Keratinocyte (primary cell): ENCODE measurements around the gene PSMC4.

Experiments
- EZH2 ChIP-seq: IDR thresholded peaks from one replicate; pipeline ENCODE4 v1.6.1; 2012; ENCODE audit warnings: inconsistent platforms, mild to moderate bottlenecking, low read length, moderate library complexity
- TF ChIP-seq, protein P1 (sequence below), 3 experiments: IDR thresholded peaks in 1 of 3; conservative IDR thresholded peaks in 1 of 3; optimal IDR thresholded peaks in 1 of 3; 2 replicates in 2 of 3; 3 replicates in 1 of 3; pipeline versions ENCODE3 to v1.5.1; 2011; ENCODE audit warnings: low read length in 3 of 3, mild to moderate bottlenecking in 3 of 3, moderate library complexity in 2 of 3, control low read depth in 1 of 3, inconsistent platforms in 1 of 3; ENCODE audit not compliant: insufficient read depth in 2 of 3; ENCODE audit errors: extremely low read depth in 1 of 3

DNA sequence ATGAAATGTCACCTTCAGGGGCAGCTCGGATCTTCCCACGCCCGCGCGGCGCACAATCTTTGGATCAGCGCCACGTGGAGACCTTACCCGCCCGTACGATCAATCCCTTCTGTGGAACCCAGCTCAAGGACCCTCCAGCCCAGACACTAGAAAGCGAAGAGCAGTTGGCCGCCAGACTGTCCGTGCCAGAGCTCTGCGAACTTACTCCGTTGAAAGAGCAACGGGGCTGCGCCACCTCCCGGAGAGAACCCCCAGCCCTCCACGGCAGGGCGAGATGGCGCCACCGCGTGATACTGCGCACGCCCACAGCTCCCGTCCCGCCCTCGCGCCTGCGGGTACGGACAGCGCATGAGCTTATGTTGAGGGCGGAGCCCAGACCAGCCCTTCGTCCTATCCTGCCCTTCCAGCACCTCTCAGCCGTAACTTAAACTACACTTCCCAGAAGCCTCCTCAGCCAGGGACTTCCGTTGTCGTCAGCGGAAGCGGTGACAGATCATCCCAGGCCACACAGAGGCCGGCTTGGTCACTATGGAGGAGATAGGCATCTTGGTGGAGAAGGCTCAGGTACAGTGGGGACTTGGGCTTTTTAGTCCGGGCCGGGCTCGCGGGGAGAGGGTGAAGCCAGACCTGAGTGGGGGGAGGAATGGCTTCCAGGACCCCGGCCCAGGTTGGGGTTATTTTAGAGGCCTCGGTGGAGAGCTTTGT is at the start of gene PSMC4:
- TF ChIP-seq, protein P1, sequence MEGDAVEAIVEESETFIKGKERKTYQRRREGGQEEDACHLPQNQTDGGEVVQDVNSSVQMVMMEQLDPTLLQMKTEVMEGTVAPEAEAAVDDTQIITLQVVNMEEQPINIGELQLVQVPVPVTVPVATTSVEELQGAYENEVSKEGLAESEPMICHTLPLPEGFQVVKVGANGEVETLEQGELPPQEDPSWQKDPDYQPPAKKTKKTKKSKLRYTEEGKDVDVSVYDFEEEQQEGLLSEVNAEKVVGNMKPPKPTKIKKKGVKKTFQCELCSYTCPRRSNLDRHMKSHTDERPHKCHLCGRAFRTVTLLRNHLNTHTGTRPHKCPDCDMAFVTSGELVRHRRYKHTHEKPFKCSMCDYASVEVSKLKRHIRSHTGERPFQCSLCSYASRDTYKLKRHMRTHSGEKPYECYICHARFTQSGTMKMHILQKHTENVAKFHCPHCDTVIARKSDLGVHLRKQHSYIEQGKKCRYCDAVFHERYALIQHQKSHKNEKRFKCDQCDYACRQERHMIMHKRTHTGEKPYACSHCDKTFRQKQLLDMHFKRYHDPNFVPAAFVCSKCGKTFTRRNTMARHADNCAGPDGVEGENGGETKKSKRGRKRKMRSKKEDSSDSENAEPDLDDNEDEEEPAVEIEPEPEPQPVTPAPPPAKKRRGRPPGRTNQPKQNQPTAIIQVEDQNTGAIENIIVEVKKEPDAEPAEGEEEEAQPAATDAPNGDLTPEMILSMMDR (optimal IDR thresholded peaks at IDR 0.05 in 1 of 3, IDR thresholded peaks at IDR 0.05 in 1 of 3, conservative IDR thresholded peaks at IDR 0.05 in 1 of 3; ENCODE audit: extremely low read depth in 1 of 3, insufficient read depth in 2 of 3, low read length in 3 of 3), result peak; percentile 69 to 96 (median 93)
- TF ChIP-seq EZH2, result no peak
